Omental fat pad (tissue), 4 donors: Measurements from ENCODE around the gene DPH6. TPM values are rescaled to one million over a fixed set of nuclear protein-coding genes. Genes with fewer than 3 reads are reported as not detected.

Experiments used
- ATAC-seq: fragments of 150-250 bp; one replicate; pipeline ENCODE4 v1.9.1; 2016; ENCODE audit warnings: mild to moderate bottlenecking, moderate library complexity; ENCODE audit not compliant: low FRiP score
- DNase-seq: peaks from one replicate; pipeline ENCODE4 v3.0.0-alpha.2; 2019; ENCODE audit warnings: low spot score
- CTCF ChIP-seq, 3 donors: fragments of 450-650 bp; IDR thresholded peaks; one replicate each; pipeline ENCODE4 v1.5.1; 2016 to 2017; ENCODE audit warnings: antibody characterized with exemption in 3 of 3, mild to moderate bottlenecking in 3 of 3, moderate library complexity in 2 of 3
- total RNA-seq, 4 donors: library from RNA; depleted of rRNA; stranded (reverse); fragments of >200 nt; gene quantifications; one replicate each; pipeline ENCODE4 v1.1.0, GENCODE V29; 2016

Gene DPH6
- total RNA-seq, 4 donors from 2014 or later, result 10.1 to 27.9 (median 13.7) TPM

- no peak for DNase-seq
- no peak for TF ChIP-seq CTCF (IDR thresholded peaks at IDR 0.05)
- no peak for ATAC-seq
Observed at GRCh38 chr15:35481064-35481463, 64.9 kb downstream of the DPH6 start.

- no peak for DNase-seq
- ATAC-seq, result no peak
Observed at GRCh38 chr15:35479423-35479822, 66.5 kb downstream of the DPH6 start.

GRCh38 chr15:35477312-35478262, 68.4 kb downstream of the DPH6 start:
- ATAC-seq (no peak), DNase-seq (no peak)
- no peak for TF ChIP-seq CTCF (IDR thresholded peaks at IDR 0.05)

More at GRCh38 chr15:35479423-35479822, 66.5 kb downstream of the DPH6 start:
- no peak for TF ChIP-seq CTCF (IDR thresholded peaks at IDR 0.05)

- DNase-seq (no peak), ATAC-seq (no peak)
- no peak for TF ChIP-seq CTCF (IDR thresholded peaks at IDR 0.05)
Observed at GRCh38 chr15:35471024-35471423, 74.9 kb downstream of the DPH6 start.

- DNase-seq (no peak), ATAC-seq (no peak)
- TF ChIP-seq CTCF (IDR thresholded peaks at IDR 0.05), result no peak
Observed at GRCh38 chr15:35470441-35470840, 75.5 kb downstream of the DPH6 start.

- no peak for TF ChIP-seq CTCF (IDR thresholded peaks at IDR 0.05)
- no peak for ATAC-seq
Observed at GRCh38 chr15:35466476-35466875, 79.5 kb downstream of the DPH6 start.

GRCh38 chr15:35465783-35466182, 80.2 kb downstream of the DPH6 start:
- TF ChIP-seq CTCF (IDR thresholded peaks at IDR 0.05), result no peak
- no peak for DNase-seq
- no peak for ATAC-seq

More at GRCh38 chr15:35466476-35466875, 79.5 kb downstream of the DPH6 start:
- no peak for DNase-seq
